HG03280 (cell line): ENCODE results near the gene ARHGEF4.

Experiments used
- ATAC-seq: cut with Tn5 transposase; IDR thresholded peaks from one replicate; pipeline ENCODE4 v1.9.1; 2021; ENCODE audit warnings: mild to moderate bottlenecking, moderate library complexity; ENCODE audit not compliant: unreplicated experiment

ARHGEF4 gene

GRCh38 chr2:130850788-130851623, 14.3 kb downstream of the ARHGEF4 start:
- no peak for ATAC-seq

- no peak for ATAC-seq
Observed at GRCh38 chr2:130851624-130852382, 15.1 kb downstream of the ARHGEF4 start.

- no peak for ATAC-seq
Observed at GRCh38 chr2:130852521-130853115, 15.9 kb downstream of the ARHGEF4 start.

- ATAC-seq, result no peak
Observed at GRCh38 chr2:130853391-130853790, 16.7 kb downstream of the ARHGEF4 start.

- ATAC-seq, result no peak
Observed at GRCh38 chr2:130854301-130854700, 17.6 kb downstream of the ARHGEF4 start.

- ATAC-seq, result no peak
Observed at GRCh38 chr2:130864830-130865800, 28.4 kb downstream of the ARHGEF4 start.

- ATAC-seq, result no peak
Observed at GRCh38 chr2:130869441-130870160, 32.9 kb downstream of the ARHGEF4 start.

GRCh38 chr2:130870161-130870485, 33.4 kb downstream of the ARHGEF4 start:
- ATAC-seq, result no peak

GRCh38 chr2:130870779-130871178, 34.1 kb downstream of the ARHGEF4 start:
- ATAC-seq, result no peak

GRCh38 chr2:130871843-130872740, 35.4 kb downstream of the ARHGEF4 start:
- ATAC-seq, result no peak

- no peak for ATAC-seq
Observed at GRCh38 chr2:130872741-130873125, 36.0 kb downstream of the ARHGEF4 start.

GRCh38 chr2:130873700-130874346, 37.1 kb downstream of the ARHGEF4 start:
- ATAC-seq, result peak; percentile 74

- no peak for ATAC-seq
Observed at GRCh38 chr2:130874512-130874911, 37.8 kb downstream of the ARHGEF4 start.

GRCh38 chr2:130875935-130876334, 39.2 kb downstream of the ARHGEF4 start:
- ATAC-seq, result no peak

- no peak for ATAC-seq
Observed at GRCh38 chr2:130877258-130877657, 40.5 kb downstream of the ARHGEF4 start.

- ATAC-seq, result no peak
Observed at GRCh38 chr2:130878316-130878715, 41.6 kb downstream of the ARHGEF4 start.

- ATAC-seq, result no peak
Observed at GRCh38 chr2:130878933-130879332, 42.2 kb downstream of the ARHGEF4 start.

GRCh38 chr2:130882111-130882690, 45.5 kb downstream of the ARHGEF4 start:
- ATAC-seq, result no peak
